Adrenal gland (tissue), 12 donors: ENCODE data around the gene PRDM1. TPM values are rescaled to one million over a fixed set of nuclear protein-coding genes. Genes with fewer than 3 reads are reported as not detected.

Experiments
- DNase-seq, 7 donors: peaks; one replicate each; pipeline ENCODE4 v3.0.0-alpha.2; 2019 to 2020
- H3K27ac ChIP-seq, 5 donors: fragments of 200-600 bp; sonication (generic) in 4 of 5; 1 replicate in 3 of 5; 2 replicates in 2 of 5; pipeline versions ENCODE4 v1.5.1 to v1.8.0; 2016 to 2020; ENCODE audit warnings: mild to moderate bottlenecking in 1 of 5
- H3K27me3 ChIP-seq: fragments of 200-600 bp; 2 replicates; pipeline ENCODE4 v1.8.0; 2021
- H3K36me3 ChIP-seq, 2 donors: fragments of 200-600 bp; replicated peaks in 1 of 2; 1 replicate in 1 of 2; 2 replicates in 1 of 2; pipeline versions ENCODE4 v1.5.1 to v1.8.0; 2018 to 2022
- H3K4me1 ChIP-seq, 2 donors: fragments of 200-600 bp; replicated peaks in 1 of 2; 1 replicate in 1 of 2; 2 replicates in 1 of 2; pipeline versions ENCODE4 v1.5.1 to v1.8.0; 2018 to 2021
- H3K4me3 ChIP-seq, 4 donors: fragments of 200-600 bp; sonication (generic) in 3 of 4; one replicate each; pipeline ENCODE4 v1.5.1; 2016 to 2018
- H3K9me3 ChIP-seq, 3 donors: fragments of 200-600 bp; sonication (generic) in 1 of 3; replicated peaks in 1 of 3; 1 replicate in 2 of 3; 2 replicates in 1 of 3; pipeline versions ENCODE4 v1.5.1 to v1.8.0; 2016 to 2021
- POLR2A ChIP-seq, 2 donors: fragments of 450-650 bp; IDR thresholded peaks; one replicate each; pipeline ENCODE4 v1.6.1; 2017; ENCODE audit warnings: antibody characterized with exemption in 2 of 2, mild to moderate bottlenecking in 2 of 2, moderate library complexity in 1 of 2
- WGBS, 4 donors: extraction: QIAGEN DNeasy Blood & Tissue Kit in 2 of 4; methylation state at CpG; one replicate each; pipeline versions ENCODE4 v1.1.5 to v1.1.7; 2013 to 2017; 5-methylcytosine and 5-hydroxymethylcytosine counted together
- intact Hi-C, 2 donors: fragments of 100-400 bp; cut with DNase I; formaldehyde crosslinking; loops; one replicate each; pipeline versions ENCODE4 v1.14.1 to v1.15.0; 2022 to 2023
- polyA plus RNA-seq, 3 donors: library from polyadenylated mRNA; stranded (reverse); fragments of 200-250 nt in 2 of 3; fragments of 350-450 nt in 1 of 3; fragmentation: Illumina TruSeq in 1 of 3; extraction: RNeasy Lipid Tissue Mini Kit (QIAGEN cat#74804) in 1 of 3; gene quantifications; one replicate each; pipeline ENCODE4 v1.2.3, GENCODE V29; 2013 to 2014
- total RNA-seq, 9 donors: library from RNA; depleted of rRNA in 4 of 9; stranded (reverse); fragments of >200 nt in 4 of 9; fragments of 120-200 nt in 1 of 9; fragmentation: NEBNext Ultra II Directional in 1 of 9; extraction: Animal tissue kit (Norgen Biotek cat#: 25700) in 1 of 9; gene quantifications; one replicate each; pipeline versions ENCODE4 v1.1.0 to v1.2.4, GENCODE V29; 2013 to 2023
- TF ChIP-seq, protein P1 (sequence below), 6 experiments: fragments of 450-650 bp in 4 of 6; fragments of 200-600 bp in 2 of 6; sonication (generic) in 1 of 6; IDR thresholded peaks; 1 replicate in 5 of 6; 2 replicates in 1 of 6; pipeline versions ENCODE4 v1.5.1 to v1.8.0; 2016 to 2021; ENCODE audit warnings: antibody characterized with exemption in 6 of 6, mild to moderate bottlenecking in 2 of 6, moderate library complexity in 1 of 6
- donor health status: healthy with polysubstance abuse.
- donor health status: Bipolar disorder and iron deficiency.
- donor health status: DM: yes; HTN: yes; CAD: no.
- donor health status: DM: no; HTN: no; CAD: no.
- donor health status: DM: no; HTN: no; CAD: no.
- donor health status: DM: yes; HTN: yes; CAD: no.

Gene PRDM1
- total and polyA plus RNA-seq, 12 donors, result 0.40 to 7.5 (median 3.7) TPM

DNA sequence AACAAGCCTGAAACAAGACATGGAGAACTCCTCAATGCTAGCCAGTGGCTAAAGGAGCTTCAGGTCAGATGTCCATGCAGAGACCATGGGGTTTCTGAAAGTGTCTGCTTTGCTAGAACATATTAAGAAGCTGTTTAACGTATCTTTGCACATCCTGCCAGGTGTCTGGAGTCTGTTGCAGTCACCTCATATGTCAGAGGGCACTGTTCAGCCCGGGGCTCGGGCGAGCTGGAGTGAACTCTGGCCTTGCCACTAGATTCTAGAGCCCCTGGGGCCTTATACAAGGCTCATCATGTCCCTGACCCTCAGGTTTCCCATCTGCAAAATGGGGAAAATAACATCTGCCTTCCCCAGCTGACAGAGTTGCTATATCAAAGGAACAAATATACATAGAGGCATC is 59.0 kb downstream of the PRDM1 start:
- Histone ChIP-seq H3K4me3 (no peak overlapping the region), H3K4me1 (no peaks in the 10 kb centered on the region), H3K27me3 (no peaks in the 10 kb centered on the region), H3K9me3 (no peaks in the 10 kb centered on the region), H3K27ac (no peak overlapping the region), H3K36me3 (no peaks in the 10 kb centered on the region)
- intact Hi-C loops, result no loop called here
- no peak for DNase-seq
- WGBS, 4 donors, result 60 to 74% (median 67%) methylated on average over 4 of the region's 4 CpGs
- TF ChIP-seq POLR2A (IDR thresholded peaks at IDR 0.05), result no peak
- TF ChIP-seq, protein P1, sequence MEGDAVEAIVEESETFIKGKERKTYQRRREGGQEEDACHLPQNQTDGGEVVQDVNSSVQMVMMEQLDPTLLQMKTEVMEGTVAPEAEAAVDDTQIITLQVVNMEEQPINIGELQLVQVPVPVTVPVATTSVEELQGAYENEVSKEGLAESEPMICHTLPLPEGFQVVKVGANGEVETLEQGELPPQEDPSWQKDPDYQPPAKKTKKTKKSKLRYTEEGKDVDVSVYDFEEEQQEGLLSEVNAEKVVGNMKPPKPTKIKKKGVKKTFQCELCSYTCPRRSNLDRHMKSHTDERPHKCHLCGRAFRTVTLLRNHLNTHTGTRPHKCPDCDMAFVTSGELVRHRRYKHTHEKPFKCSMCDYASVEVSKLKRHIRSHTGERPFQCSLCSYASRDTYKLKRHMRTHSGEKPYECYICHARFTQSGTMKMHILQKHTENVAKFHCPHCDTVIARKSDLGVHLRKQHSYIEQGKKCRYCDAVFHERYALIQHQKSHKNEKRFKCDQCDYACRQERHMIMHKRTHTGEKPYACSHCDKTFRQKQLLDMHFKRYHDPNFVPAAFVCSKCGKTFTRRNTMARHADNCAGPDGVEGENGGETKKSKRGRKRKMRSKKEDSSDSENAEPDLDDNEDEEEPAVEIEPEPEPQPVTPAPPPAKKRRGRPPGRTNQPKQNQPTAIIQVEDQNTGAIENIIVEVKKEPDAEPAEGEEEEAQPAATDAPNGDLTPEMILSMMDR (IDR thresholded peaks at IDR 0.05), result no peak

DNA sequence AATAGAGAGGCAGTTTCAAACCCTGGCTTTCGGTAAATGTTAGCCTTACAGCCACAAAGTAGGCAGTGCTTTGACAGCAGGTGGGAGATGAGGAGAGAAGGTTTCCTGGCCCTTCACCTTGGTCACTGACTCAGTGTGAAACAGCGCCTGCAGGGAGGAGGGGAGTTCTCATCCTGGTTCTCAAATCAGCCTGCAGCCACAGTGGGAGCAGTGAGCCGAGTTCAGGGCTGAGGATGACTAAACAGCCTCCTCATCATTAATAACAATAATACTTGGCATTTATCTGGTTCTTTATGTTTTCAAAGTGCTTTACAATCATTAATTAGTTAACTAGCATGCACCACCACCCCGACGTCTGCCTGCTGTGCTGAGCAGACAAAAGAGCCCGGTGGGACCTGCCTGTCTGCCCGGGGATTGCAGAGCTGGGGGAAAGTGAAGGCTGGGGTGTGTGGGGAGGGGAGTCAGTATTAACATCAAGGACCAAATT is 59.6 kb downstream of the PRDM1 start:
- intact Hi-C loops, result no loop called here
- WGBS, 4 donors, result 44 to 54% (median 46%) methylated on average over 7 of the region's 7 CpGs
- no peak for DNase-seq

DNA sequence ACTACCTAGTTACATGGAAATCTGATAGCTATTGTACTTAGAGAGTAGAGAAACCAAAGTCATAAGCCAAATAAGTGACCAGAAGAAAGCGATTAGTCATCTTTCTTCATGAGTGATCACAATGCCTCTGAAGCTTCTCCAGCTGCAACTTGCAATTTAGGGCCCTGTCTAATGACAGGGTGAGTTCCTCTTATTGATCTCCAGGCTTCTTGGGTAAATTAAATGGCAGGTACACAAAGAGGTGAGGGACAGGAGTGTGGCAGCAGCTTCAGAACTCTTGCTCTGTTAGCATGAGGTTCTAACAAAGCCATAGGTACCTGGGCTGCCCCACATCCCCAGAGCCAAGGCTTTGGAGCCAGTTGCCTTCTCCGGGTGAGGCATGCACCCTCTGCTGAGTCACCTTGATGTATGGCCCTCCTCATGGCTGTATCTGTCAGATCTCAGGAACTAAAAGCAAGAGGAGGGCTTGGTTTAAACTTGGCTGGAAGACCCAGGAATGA is 60.8 kb downstream of the PRDM1 start:
- Histone ChIP-seq H3K4me1 (no peaks in the 10 kb centered on the region), H3K36me3 (no peaks in the 10 kb centered on the region), H3K9me3 (no peaks in the 10 kb centered on the region), H3K27ac (no peak overlapping the region), H3K27me3 (no peaks in the 10 kb centered on the region), H3K4me3 (no peak overlapping the region)
- no peak for DNase-seq
- TF ChIP-seq, protein P1 (IDR thresholded peaks at IDR 0.05), result no peak
- TF ChIP-seq POLR2A (IDR thresholded peaks at IDR 0.05), result no peak
- intact Hi-C loops, result no loop called here
- WGBS, 4 donors, result 56 to 100% (median 81%) methylated on average over 1 to 2 of the region's 2 CpGs

More for the DNA sequence above, 59.6 kb downstream of the PRDM1 start:
- Histone ChIP-seq H3K9me3 (no peaks in the 10 kb centered on the region), H3K27ac (no peak overlapping the region), H3K4me3 (no peak overlapping the region), H3K36me3 (no peaks in the 10 kb centered on the region), H3K4me1 (no peaks in the 10 kb centered on the region), H3K27me3 (no peaks in the 10 kb centered on the region)
- TF ChIP-seq POLR2A (IDR thresholded peaks at IDR 0.05), result no peak
- TF ChIP-seq, protein P1 (IDR thresholded peaks at IDR 0.05), result no peak

DNA sequence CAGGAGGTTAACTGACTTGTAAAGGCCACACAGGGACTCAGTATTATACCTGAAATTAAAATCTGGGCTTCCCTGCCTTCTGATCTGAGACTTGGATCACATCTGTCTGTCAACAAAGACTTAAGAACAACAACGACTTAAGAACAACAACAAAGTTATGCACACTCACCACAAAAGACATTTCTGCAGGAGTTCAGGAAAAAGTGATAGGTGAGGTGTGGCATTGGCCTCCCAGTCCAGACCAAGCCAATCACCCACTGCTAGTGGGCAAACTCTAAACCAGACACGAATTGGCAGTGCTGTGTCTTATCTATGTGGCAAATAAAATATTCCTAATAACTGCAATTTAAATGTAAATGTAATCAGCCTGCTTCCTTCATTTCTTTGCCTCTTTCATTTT is 61.3 kb downstream of the PRDM1 start:
- 68 to 79% (median 71%) methylated on average over 1 to 2 of the region's 2 CpGs for WGBS, 4 donors
- Histone ChIP-seq H3K9me3 (no peaks in the 10 kb centered on the region), H3K27me3 (no peaks in the 10 kb centered on the region), H3K4me3 (no peak overlapping the region), H3K36me3 (no peaks in the 10 kb centered on the region), H3K4me1 (no peaks in the 10 kb centered on the region), H3K27ac (no peak overlapping the region)
- DNase-seq, result no peak
- intact Hi-C loops, result no loop called here
- TF ChIP-seq, protein P1 (IDR thresholded peaks at IDR 0.05), result no peak
- no peak for TF ChIP-seq POLR2A (IDR thresholded peaks at IDR 0.05)
